HUES64 (cell line): Measurements from ENCODE around the gene ARHGEF3.
"Not testable (repeated sequence)": the region's sequence is repeated elsewhere in the genome, so short reads cannot be mapped to it uniquely, and the experiment has no call there.

Experiments used
- H3K27ac ChIP-seq: 2 replicates; pipeline ENCODE4 v1.7.0; 2013; ENCODE audit warnings: low read depth, low read length, inconsistent platforms
- H3K27me3 ChIP-seq: 2 replicates; pipeline ENCODE4 v1.6.1; 2013; ENCODE audit warnings: mild to moderate bottlenecking, low read length; ENCODE audit not compliant: insufficient read depth
- H3K36me3 ChIP-seq: 2 replicates; pipeline ENCODE4 v1.6.1; 2013; ENCODE audit warnings: mild to moderate bottlenecking, low read length; ENCODE audit not compliant: insufficient read depth
- H3K4me1 ChIP-seq: 2 replicates; pipeline ENCODE4 v1.6.1; 2013; ENCODE audit warnings: mild to moderate bottlenecking, low read length, moderate library complexity; ENCODE audit not compliant: insufficient read depth
- H3K4me3 ChIP-seq: 2 replicates; pipeline ENCODE4 v1.5.1; 2013; ENCODE audit warnings: mild to moderate bottlenecking, low read length, moderate library complexity
- H3K9ac ChIP-seq: 2 replicates; pipeline ENCODE4 v1.6.1; 2013; ENCODE audit warnings: mild to moderate bottlenecking, low read depth, low read length
- H3K9me3 ChIP-seq: 2 replicates; pipeline ENCODE4 v1.6.1; 2013; ENCODE audit warnings: low read depth, low read length; ENCODE audit not compliant: insufficient read depth
- WGBS: fragments of 150-250, 120-280 bp; methylation state at CpG from one replicate; pipeline ENCODE4 v1.1.7; 2013; ENCODE audit warnings: missing lambda C conversion rate; 5-methylcytosine and 5-hydroxymethylcytosine counted together

ARHGEF3 gene

DNA sequence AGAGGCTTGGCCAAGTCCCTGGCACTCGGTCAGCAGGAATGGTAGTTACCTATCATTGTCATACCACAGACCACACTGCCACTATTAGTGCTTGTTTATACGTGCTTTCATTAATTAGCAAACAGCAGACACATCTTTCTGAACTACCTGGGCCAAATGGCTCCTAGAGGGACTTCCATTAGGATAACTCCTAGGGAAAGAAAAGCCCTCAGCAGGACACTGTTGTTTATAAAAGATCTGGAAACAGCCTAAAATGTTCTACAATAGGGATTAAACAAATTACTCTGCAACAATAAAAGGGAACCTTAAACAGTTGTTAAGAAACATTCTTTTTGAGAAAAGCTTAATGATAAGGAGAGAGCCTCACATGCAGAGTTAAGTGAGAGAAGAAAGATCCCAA is 38.5 kb downstream of the ARHGEF3 start:
- Histone ChIP-seq H3K4me1 (peaks cover 8% of the 10 kb centered on the region; the same call in 1 of the 2 replicates), H3K27ac (no peak overlapping the region), H3K4me3 (no peak overlapping the region), H3K27me3 (peaks cover 3% of the 10 kb centered on the region; the same call in 1 of the 2 replicates), H3K9me3 (no peaks in the 10 kb centered on the region), H3K9ac (no peak overlapping the region), H3K36me3 (no peaks in the 10 kb centered on the region)
- 36% methylated on average over 2 of the region's 2 CpGs for WGBS

DNA sequence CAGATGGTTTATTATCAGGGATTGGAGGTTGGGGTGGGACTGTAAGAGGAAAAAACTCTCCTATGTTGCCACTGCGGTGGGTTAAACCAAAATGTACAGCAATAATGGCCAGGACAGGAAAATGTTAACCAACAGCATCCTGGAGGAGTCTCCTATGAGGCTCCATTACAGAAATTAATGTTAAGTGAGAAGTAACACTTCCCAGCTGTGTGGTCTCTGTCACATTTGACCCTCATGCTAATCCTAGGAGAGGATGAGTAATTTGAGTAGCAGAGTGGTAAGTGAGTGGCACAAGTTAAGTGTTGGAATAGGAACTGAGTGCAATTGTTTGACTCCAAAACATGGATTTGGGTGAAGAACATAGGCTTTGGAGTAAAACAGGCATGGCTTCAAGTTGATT is 39.0 kb downstream of the ARHGEF3 start:
- H3K36me3 ChIP-seq: no peaks in the 10 kb centered on the region
- peaks cover 8% of the 10 kb centered on the region; the same call in 1 of the 2 replicates for H3K4me1 ChIP-seq

GRCh38 chr3:56761887-56762651 is 39.7 kb downstream of the ARHGEF3 start:
- no peak overlapping the region for H3K4me3 ChIP-seq
- H3K27ac ChIP-seq: no peak overlapping the region
- 95% methylated on average over 11 of the region's 11 CpGs for WGBS
- H3K9me3 ChIP-seq: no peaks in the 10 kb centered on the region
- no peak overlapping the region for H3K9ac ChIP-seq
- H3K27me3 ChIP-seq: peaks cover 3% of the 10 kb centered on the region; the same call in 1 of the 2 replicates
- H3K36me3 ChIP-seq: no peaks in the 10 kb centered on the region
- peaks cover 8% of the 10 kb centered on the region; the same call in 1 of the 2 replicates for H3K4me1 ChIP-seq

More for the DNA sequence above, 39.0 kb downstream of the ARHGEF3 start:
- H3K27me3 ChIP-seq: peaks cover 3% of the 10 kb centered on the region; the same call in 1 of the 2 replicates
- H3K4me3 ChIP-seq: no peak overlapping the region
- no peaks in the 10 kb centered on the region for H3K9me3 ChIP-seq
- no peak overlapping the region for H3K9ac ChIP-seq
- no peak overlapping the region for H3K27ac ChIP-seq
- WGBS: 97% methylated on average over 1 of the region's 1 CpG

- no peak overlapping the region for H3K9ac ChIP-seq
- WGBS: 94% methylated on average over 2 of the region's 2 CpGs
- H3K4me1 ChIP-seq: peaks cover 8% of the 10 kb centered on the region; the same call in 1 of the 2 replicates
- peaks cover 3% of the 10 kb centered on the region; the same call in 1 of the 2 replicates for H3K27me3 ChIP-seq
- no peak overlapping the region for H3K27ac ChIP-seq
- H3K9me3 ChIP-seq: no peaks in the 10 kb centered on the region
- no peaks in the 10 kb centered on the region for H3K36me3 ChIP-seq
- H3K4me3 ChIP-seq: no peak overlapping the region
These were observed 40.7 kb downstream of the ARHGEF3 start for GRCh38 chr3:56761023-56761422.

DNA sequence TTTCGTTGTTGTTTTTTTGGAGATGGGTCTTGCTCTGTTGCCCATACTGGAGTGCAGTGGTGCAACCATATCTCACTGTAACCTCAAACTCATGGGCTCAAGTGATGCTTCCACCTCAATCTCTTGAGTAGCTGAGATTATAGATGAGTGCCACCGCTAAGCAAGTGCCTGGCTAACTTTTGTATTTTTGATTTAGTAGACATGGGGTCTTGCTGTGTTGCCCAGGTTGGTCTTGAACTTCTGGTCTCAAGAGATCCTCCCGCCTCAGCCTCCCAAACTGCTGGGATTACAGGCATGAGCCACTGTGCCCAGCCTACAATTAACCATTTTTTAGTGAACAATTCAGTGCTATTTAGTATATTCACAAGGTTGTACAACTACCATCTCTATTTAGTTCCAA is 42.2 kb downstream of the ARHGEF3 start:
- H3K27ac ChIP-seq: no peak overlapping the region
- peaks cover 8% of the 10 kb centered on the region; the same call in 1 of the 2 replicates for H3K4me1 ChIP-seq
- H3K9ac ChIP-seq: no peak overlapping the region
- H3K27me3 ChIP-seq: no peaks in the 10 kb centered on the region; the same call in 1 of the 2 replicates
- H3K36me3 ChIP-seq: no peaks in the 10 kb centered on the region
- H3K9me3 ChIP-seq: no peaks in the 10 kb centered on the region
- WGBS: 96% methylated on average over 3 of the region's 3 CpGs
- no peak overlapping the region for H3K4me3 ChIP-seq

DNA sequence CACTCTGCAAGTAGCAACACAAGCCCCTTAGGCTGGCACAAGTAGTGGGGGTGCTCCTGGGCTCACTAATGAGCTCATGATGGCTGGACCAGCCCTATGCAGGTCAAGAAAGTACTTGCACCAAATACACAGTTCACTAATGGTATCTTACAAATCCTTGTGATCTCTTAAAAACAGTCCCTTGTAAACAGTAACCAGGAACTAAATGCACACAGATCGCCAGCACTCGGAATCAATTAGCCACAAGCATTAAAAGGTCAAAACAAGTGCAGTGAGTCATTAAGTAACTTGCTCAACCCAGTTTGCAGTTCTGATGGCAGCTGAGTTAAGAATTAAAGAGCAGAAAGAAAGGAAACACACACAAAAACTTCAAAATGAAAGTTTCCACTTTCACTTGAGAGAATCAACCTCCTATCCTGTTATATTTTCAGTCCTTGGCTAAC is 43.2 kb downstream of the ARHGEF3 start:
- 79% methylated on average over 2 of the region's 2 CpGs for WGBS
- no peaks in the 10 kb centered on the region for H3K36me3 ChIP-seq
- H3K9me3 ChIP-seq: no peaks in the 10 kb centered on the region
- H3K9ac ChIP-seq: no peak overlapping the region
- H3K27ac ChIP-seq: no peak overlapping the region
- H3K27me3 ChIP-seq: no peaks in the 10 kb centered on the region
- H3K4me1 ChIP-seq: peaks cover 1% of the 10 kb centered on the region; the same call in 1 of the 2 replicates
- no peak overlapping the region for H3K4me3 ChIP-seq

DNA sequence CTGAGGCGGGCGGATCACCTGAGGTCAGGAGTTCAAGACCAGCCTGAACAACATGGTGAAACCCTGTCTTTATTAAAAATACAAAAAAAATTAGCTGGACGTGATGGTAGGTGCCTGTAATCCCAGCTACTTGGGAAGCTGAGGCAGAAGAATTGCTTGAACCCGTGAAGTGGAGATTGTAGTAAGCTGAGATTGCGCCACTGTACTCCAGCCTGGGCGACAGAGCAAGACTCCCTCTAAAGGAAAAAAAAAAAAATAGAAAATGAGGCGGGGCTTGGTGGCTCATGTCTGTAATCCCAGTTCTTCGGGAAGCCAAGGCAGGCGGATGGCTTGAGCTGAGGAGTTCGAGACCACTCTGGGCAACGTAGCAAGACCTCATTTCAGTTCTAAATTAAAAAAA is 43.7 kb downstream of the ARHGEF3 start:
- H3K36me3 ChIP-seq, H3K9ac ChIP-seq, H3K9me3 ChIP-seq, H3K27ac ChIP-seq, H3K4me3 ChIP-seq, H3K4me1 ChIP-seq, H3K27me3 ChIP-seq: not testable (repeated sequence)
- WGBS: 95% methylated on average over 10 of the region's 11 CpGs

DNA sequence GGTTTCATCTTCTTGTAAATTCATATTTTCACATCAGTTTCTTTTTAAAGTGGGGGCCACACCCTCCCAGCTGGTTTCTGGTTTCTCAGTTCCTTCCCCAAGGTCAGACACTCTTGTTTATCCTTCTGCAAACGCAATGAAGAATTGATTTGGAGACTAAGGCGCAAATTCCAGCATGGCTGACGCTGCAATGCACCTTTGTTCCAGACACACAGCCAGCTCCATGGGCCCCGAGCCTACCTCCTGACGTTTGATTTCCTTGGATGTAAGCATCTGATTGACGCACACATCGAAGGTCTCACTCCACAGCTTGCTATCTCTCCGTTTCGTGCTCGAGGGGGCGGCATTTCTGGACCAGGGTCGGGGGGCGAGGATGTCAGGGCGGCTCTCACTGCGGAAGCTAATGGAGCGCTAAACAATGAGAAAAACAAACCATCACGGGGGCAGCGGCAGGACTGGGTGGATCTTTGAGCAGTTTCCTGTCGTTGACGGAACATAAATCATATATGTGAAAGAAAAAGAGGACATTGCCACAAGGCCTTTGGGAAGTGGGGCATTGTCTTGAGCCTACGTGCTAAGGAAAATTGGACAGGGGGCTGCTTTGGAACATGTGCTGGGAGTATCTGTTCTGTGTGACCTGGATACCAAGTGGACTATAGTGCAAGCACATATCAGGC is 46.9 kb downstream of the ARHGEF3 start:
- H3K9me3 ChIP-seq: no peaks in the 10 kb centered on the region
- H3K9ac ChIP-seq: no peak overlapping the region
- H3K36me3 ChIP-seq: no peaks in the 10 kb centered on the region
- no peaks in the 10 kb centered on the region for H3K27me3 ChIP-seq
- 94% methylated on average over 21 of the region's 21 CpGs for WGBS
- H3K4me3 ChIP-seq: no peak overlapping the region
- H3K4me1 ChIP-seq: peaks cover 7% of the 10 kb centered on the region; the same call in 1 of the 2 replicates
- no peak overlapping the region for H3K27ac ChIP-seq

DNA sequence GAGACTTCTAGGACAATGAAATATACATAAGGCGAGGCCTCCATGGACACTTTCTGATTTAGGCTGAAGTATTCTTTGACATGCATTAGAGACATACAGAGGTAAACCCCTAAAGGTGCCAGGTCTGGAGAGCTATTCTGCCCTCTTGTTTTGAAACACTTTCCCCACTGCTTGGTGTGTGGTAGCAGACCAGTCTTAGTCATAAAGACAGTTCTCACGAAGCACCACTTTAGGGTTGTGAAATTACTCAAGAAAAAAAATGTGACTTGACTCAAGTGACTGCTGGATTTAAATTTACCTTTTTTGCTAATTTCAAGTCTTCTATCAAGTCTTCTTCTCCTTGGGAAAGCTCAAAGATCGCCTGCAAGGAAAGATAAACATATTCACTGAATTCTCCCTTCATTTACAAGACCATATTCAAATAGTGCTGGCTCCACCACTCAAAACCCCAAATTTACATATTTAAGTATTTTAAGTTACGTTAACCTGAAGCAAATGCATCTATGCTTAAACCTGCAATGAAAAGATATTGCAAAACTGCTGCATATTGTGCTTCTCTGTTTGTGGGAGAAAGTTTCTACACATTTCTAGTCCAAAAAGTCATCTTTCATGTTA is 48.4 kb downstream of the ARHGEF3 start:
- WGBS: 62% methylated on average over 4 of the region's 4 CpGs
- H3K4me1 ChIP-seq: peaks cover 7% of the 10 kb centered on the region; the same call in 1 of the 2 replicates

GRCh38 chr3:56751056-56751707 is 50.6 kb downstream of the ARHGEF3 start:
- Histone ChIP-seq H3K4me3 (no peak overlapping the region), H3K9me3 (no peaks in the 10 kb centered on the region), H3K9ac (no peak overlapping the region), H3K4me1 (peaks cover 7% of the 10 kb centered on the region; the same call in 1 of the 2 replicates), H3K27ac (no peak overlapping the region), H3K27me3 (no peaks in the 10 kb centered on the region), H3K36me3 (no peaks in the 10 kb centered on the region)
- 94% methylated on average over 5 of the region's 5 CpGs for WGBS

More for the DNA sequence above, 48.4 kb downstream of the ARHGEF3 start:
- H3K4me3 ChIP-seq: no peak overlapping the region
- no peaks in the 10 kb centered on the region for H3K9me3 ChIP-seq
- no peak overlapping the region for H3K27ac ChIP-seq
- H3K27me3 ChIP-seq: no peaks in the 10 kb centered on the region
- H3K36me3 ChIP-seq: no peaks in the 10 kb centered on the region
- H3K9ac ChIP-seq: no peak overlapping the region
